ENCODE results near the gene PCNX2.
"Not testable (repeated sequence)": the region's sequence is repeated elsewhere in the genome, so short reads cannot be mapped to it uniquely, and the experiment has no call there.

The PCNX2 gene

GRCh38 chr1:233094691-233095090, 200.8 kb downstream of the PCNX2 start:
- DNase-seq: no peak

GRCh38 chr1:233094269-233094668, 201.3 kb downstream of the PCNX2 start:
- DNase-seq: no peak

GRCh38 chr1:233090746-233091494, 204.6 kb downstream of the PCNX2 start:
- DNase-seq: no peak

GRCh38 chr1:233089251-233089650, 206.3 kb downstream of the PCNX2 start:
- no peak for DNase-seq

- no peak for DNase-seq
These were observed 206.9 kb downstream of the PCNX2 start for GRCh38 chr1:233088613-233089012.

GRCh38 chr1:233086961-233087881, 208.3 kb downstream of the PCNX2 start:
- no peak for DNase-seq

GRCh38 chr1:233085566-233085965, 210.0 kb downstream of the PCNX2 start:
- no peak for DNase-seq

- no peak for DNase-seq
These were observed 212.6 kb downstream of the PCNX2 start for GRCh38 chr1:233082778-233083550.

- DNase-seq: no peak
These were observed 213.8 kb downstream of the PCNX2 start for GRCh38 chr1:233081735-233082134.

GRCh38 chr1:233080827-233081226, 214.7 kb downstream of the PCNX2 start:
- not testable (repeated sequence) for DNase-seq

GRCh38 chr1:233080286-233080685, 215.2 kb downstream of the PCNX2 start:
- no peak for DNase-seq

GRCh38 chr1:233079574-233079973, 216.0 kb downstream of the PCNX2 start:
- no peak for DNase-seq

GRCh38 chr1:233078396-233078795, 217.1 kb downstream of the PCNX2 start:
- no peak for DNase-seq

- no peak for DNase-seq
These were observed 219.6 kb downstream of the PCNX2 start for GRCh38 chr1:233075915-233076295.

- no peak for DNase-seq
These were observed 229.4 kb downstream of the PCNX2 start for GRCh38 chr1:233066087-233066486.

GRCh38 chr1:233065685-233066084, 229.8 kb downstream of the PCNX2 start:
- DNase-seq: no peak

GRCh38 chr1:233064988-233065387, 230.5 kb downstream of the PCNX2 start:
- DNase-seq: no peak

- no peak for DNase-seq
These were observed 232.1 kb downstream of the PCNX2 start for GRCh38 chr1:233063462-233063861.

- DNase-seq: no peak
These were observed 234.3 kb downstream of the PCNX2 start for GRCh38 chr1:233061265-233061664.

- DNase-seq: no peak
These were observed 235.0 kb downstream of the PCNX2 start for GRCh38 chr1:233060461-233060994.

- DNase-seq: no peak
These were observed 237.7 kb downstream of the PCNX2 start for GRCh38 chr1:233057836-233058235.

GRCh38 chr1:233055879-233056641, 239.5 kb downstream of the PCNX2 start:
- DNase-seq: no peak
